Choroid plexus epithelial cell (primary cell): ENCODE measurements around the gene MMP24.

Experiments used
- DNase-seq: peaks from one replicate; pipeline ENCODE4 v3.0.0-alpha.2; 2010; ENCODE audit warnings: low read depth
- H3K4me3 ChIP-seq: 2 replicates; pipeline ENCODE4 v1.5.1; 2011; ENCODE audit warnings: low read depth, mild to moderate bottlenecking, control low read depth, low read length, moderate library complexity
- CTCF ChIP-seq: conservative IDR thresholded peaks from 2 replicates; pipeline ENCODE4 v1.5.1; 2011; ENCODE audit warnings: low read depth, mild to moderate bottlenecking, control low read depth, inconsistent platforms, low read length, moderate library complexity

MMP24 gene

GRCh38 chr20:35284267-35284991 lies 57.9 kb downstream of the MMP24 start, which contains the start of gene EIF6:
Gene EIF6 (minus strand): TSS chr20:35284772. CDS start chr20:35284487, 285 bp downstream.
- TF ChIP-seq CTCF: no peak
- DNase-seq: peak; percentile 88
- peak within 1 kb of the TSS; percentile 86 for H3K4me3 ChIP-seq

GRCh38 chr20:35284992-35285805 lies 58.7 kb downstream of the MMP24 start:
- peak overlapping the region; percentile 86 for H3K4me3 ChIP-seq
- DNase-seq: no peak
- TF ChIP-seq CTCF: no peak

GRCh38 chr20:35285806-35286076 lies 59.3 kb downstream of the MMP24 start:
- no peak for DNase-seq
- H3K4me3 ChIP-seq: no peak overlapping the region
- no peak for TF ChIP-seq CTCF

- H3K4me3 ChIP-seq: no peak overlapping the region
- no peak for TF ChIP-seq CTCF
- DNase-seq: no peak
Observed at GRCh38 chr20:35286077-35286898, 59.8 kb downstream of the MMP24 start.

- no peak for DNase-seq
- no peak for TF ChIP-seq CTCF
- no peak overlapping the region for H3K4me3 ChIP-seq
Observed at GRCh38 chr20:35286899-35287508, 60.5 kb downstream of the MMP24 start.

- no peak overlapping the region for H3K4me3 ChIP-seq
- TF ChIP-seq CTCF: no peak
- DNase-seq: no peak
Observed at GRCh38 chr20:35287509-35288324, 61.2 kb downstream of the MMP24 start.
